ENCODE data around the gene DDX19B.
"Not testable (repeated sequence)": the region's sequence is repeated elsewhere in the genome, so short reads cannot be mapped to it uniquely, and the experiment has no call there.

DDX19B gene

DNA sequence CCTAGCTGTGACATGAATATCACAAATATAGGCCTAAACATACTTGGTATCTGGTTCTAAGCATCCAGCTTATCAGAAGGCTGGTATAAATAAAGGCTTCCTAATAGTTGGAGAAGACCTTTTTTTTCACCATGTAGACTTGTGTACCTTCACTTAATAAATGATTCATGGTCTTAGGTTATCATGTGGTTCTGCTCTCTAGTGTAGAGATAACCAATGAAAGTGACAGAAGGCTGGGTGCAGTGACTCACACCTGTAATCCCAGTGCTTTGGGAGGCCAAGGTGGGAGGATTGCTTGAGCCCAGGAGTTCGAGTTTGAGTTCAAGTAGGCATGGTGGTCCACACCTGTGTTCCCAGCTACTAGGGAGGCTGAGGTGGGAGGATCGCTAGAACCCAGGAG, 50.8 kb downstream of the DDX19B start:
- H3K36me3 ChIP-seq (ENCODE audit: insufficient read depth, low read length), result peaks cover 15% of the 10 kb centered on the region
- no peak overlapping the region for H3K27ac ChIP-seq (ENCODE audit: low read depth, low read length)
- H2AFZ ChIP-seq (ENCODE audit: low read length, unreplicated experiment), result no peak overlapping the region
- H3K79me2 ChIP-seq (ENCODE audit: control insufficient read depth, insufficient read depth, low read length, unreplicated experiment), result peaks cover 45% of the 10 kb centered on the region
- peaks cover 22% of the 10 kb centered on the region for H3K4me1 ChIP-seq (ENCODE audit: control insufficient read depth, insufficient read depth, low read length, unreplicated experiment)
- H3K4me3 ChIP-seq (ENCODE audit: low read depth, low read length), result peak overlapping the region; percentile 5; the same call in 1 of the 2 replicates
- no peaks in the 10 kb centered on the region for H3K27me3 ChIP-seq (ENCODE audit: insufficient read depth, low read length)

DNA sequence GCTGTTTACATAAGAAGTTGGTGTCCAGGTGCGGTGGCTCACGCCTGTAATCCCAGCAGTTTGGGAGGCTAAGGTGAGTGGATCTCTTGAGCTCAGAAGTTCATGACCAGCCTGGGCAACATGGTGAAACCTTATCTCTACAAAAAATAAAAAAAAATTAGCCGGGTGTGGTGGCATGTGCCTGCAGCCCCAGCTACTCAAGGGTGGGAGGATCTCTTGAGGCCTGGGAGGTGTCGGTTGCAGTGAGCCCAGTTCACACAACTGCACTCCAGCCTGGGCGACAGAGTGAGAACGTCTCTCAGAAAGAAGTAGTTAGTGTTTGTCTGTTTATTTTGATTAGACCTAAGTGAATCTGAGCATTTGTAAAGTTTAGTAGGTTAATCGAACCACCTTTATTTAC, 60.6 kb downstream of the DDX19B start:
- peaks cover 21% of the 10 kb centered on the region for H3K36me3 ChIP-seq (ENCODE audit: insufficient read depth, low read length)
- H3K4me1 ChIP-seq (ENCODE audit: control insufficient read depth, insufficient read depth, low read length, unreplicated experiment), result no peaks in the 10 kb centered on the region
- H3K27ac ChIP-seq (ENCODE audit: low read depth, low read length), result no peak overlapping the region
- no peak overlapping the region for H3K4me3 ChIP-seq (ENCODE audit: low read depth, low read length)
- no peaks in the 10 kb centered on the region for H3K27me3 ChIP-seq (ENCODE audit: insufficient read depth, low read length)
- H3K79me2 ChIP-seq (ENCODE audit: control insufficient read depth, insufficient read depth, low read length, unreplicated experiment), result no peaks in the 10 kb centered on the region
- no peak overlapping the region for H2AFZ ChIP-seq (ENCODE audit: low read length, unreplicated experiment)

DNA sequence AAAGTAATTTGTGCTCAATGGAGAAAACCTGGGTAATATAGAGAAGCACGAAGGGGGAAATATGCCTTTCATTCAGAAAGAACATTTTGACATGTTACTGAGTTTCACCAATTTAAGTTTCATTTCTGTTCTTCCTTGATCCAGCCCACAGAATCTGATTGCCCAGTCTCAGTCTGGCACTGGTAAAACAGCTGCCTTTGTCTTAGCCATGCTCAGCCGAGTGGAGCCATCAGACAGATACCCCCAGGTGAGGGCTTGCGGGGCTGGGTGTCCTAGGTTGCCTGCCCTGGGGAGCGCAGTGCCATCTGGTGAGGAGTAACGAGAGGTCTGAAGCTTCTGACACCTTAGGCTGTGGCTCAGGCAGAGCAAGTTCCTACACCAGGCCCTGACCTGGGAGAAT, 65.4 kb downstream of the DDX19B start:
- H3K79me2 ChIP-seq (ENCODE audit: control insufficient read depth, insufficient read depth, low read length, unreplicated experiment), result no peaks in the 10 kb centered on the region
- no peaks in the 10 kb centered on the region for H3K4me1 ChIP-seq (ENCODE audit: control insufficient read depth, insufficient read depth, low read length, unreplicated experiment)
- H2AFZ ChIP-seq (ENCODE audit: low read length, unreplicated experiment), result no peak overlapping the region
- H3K4me3 ChIP-seq (ENCODE audit: low read depth, low read length), result no peak overlapping the region
- H3K27ac ChIP-seq (ENCODE audit: low read depth, low read length), result no peak overlapping the region
- H3K27me3 ChIP-seq (ENCODE audit: insufficient read depth, low read length), result no peaks in the 10 kb centered on the region
- H3K36me3 ChIP-seq (ENCODE audit: insufficient read depth, low read length), result peaks cover 6% of the 10 kb centered on the region

DNA sequence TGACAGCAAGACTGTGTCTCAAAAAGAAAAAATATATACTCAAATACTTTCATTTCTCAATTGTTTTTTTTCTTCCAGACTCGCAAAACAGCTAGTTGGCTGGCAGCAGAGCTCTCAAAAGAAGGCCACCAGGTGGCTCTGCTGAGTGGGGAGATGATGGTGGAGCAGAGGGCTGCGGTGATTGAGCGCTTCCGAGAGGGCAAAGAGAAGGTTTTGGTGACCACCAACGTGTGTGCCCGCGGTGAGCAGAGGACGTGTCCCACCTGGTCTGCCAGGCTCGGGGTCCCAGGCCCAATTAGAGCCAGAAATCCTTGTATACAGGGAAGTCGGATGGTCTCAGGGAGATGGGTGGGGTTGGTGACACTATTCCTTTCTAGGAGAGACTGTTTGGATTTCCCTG, 71.2 kb downstream of the DDX19B start:
- not testable (repeated sequence) for H2AFZ ChIP-seq (ENCODE audit: low read length, unreplicated experiment); H3K27ac ChIP-seq (ENCODE audit: low read depth, low read length); H3K27me3 ChIP-seq (ENCODE audit: insufficient read depth, low read length); H3K79me2 ChIP-seq (ENCODE audit: control insufficient read depth, insufficient read depth, low read length, unreplicated experiment); H3K4me1 ChIP-seq (ENCODE audit: control insufficient read depth, insufficient read depth, low read length, unreplicated experiment); H3K4me3 ChIP-seq (ENCODE audit: low read depth, low read length); H3K36me3 ChIP-seq (ENCODE audit: insufficient read depth, low read length)

- Histone ChIP-seq H3K36me3 (ENCODE audit: insufficient read depth, low read length) (peaks cover 7% of the 10 kb centered on the region; the same call in 1 of the 2 replicates), H3K4me3 (ENCODE audit: low read depth, low read length) (no peak overlapping the region), H3K27ac (ENCODE audit: low read depth, low read length) (no peak overlapping the region), H3K27me3 (ENCODE audit: insufficient read depth, low read length) (no peaks in the 10 kb centered on the region), H3K79me2 (ENCODE audit: control insufficient read depth, insufficient read depth, low read length, unreplicated experiment) (no peaks in the 10 kb centered on the region), H3K4me1 (ENCODE audit: control insufficient read depth, insufficient read depth, low read length, unreplicated experiment) (no peaks in the 10 kb centered on the region), H2AFZ (ENCODE audit: low read length, unreplicated experiment) (no peak overlapping the region)
These were observed 71.9 kb downstream of the DDX19B start for GRCh38 chr16:70370924-70371323.

DNA sequence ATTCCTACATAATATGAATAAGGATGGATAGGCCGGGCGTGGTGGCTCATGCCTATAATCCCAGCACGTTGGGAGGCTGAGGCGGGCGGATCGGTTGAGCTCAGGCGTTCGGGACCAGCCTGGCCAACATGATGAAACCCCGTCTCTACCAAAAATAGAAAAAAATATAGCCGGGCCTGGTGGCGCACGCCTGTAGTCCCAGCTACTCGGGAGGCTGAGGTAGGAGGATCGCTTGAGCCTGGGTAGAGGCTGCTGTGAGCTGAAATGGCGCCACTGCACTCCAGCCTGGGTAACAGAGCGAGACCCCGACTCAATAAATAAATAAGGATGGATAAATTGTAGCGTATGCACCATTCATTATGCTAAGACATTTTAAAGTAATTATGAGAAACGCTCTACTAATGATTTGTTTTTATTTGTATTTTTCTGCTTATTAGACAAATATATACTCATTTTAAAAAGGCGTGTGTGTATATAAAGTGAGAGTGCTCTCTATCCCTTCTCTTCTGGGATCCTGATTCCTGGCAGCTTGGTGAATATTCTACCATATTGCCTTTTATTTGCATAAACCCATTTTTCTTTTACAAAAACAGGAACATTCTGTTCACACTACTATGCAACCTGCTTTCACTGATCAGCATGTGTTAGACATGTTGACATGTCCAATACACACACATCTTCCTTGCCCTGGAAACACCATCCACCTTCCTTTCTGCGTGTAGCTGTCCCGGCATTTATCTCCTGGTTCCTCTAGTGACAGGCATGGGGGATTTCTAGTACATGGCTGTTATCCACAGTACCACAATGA, 74.1 kb downstream of the DDX19B start:
- no peak overlapping the region for H2AFZ ChIP-seq (ENCODE audit: low read length, unreplicated experiment)
- H3K27ac ChIP-seq (ENCODE audit: low read depth, low read length), result no peak overlapping the region
- H3K4me3 ChIP-seq (ENCODE audit: low read depth, low read length), result no peak overlapping the region
- H3K27me3 ChIP-seq (ENCODE audit: insufficient read depth, low read length), result no peaks in the 10 kb centered on the region
- no peaks in the 10 kb centered on the region for H3K4me1 ChIP-seq (ENCODE audit: control insufficient read depth, insufficient read depth, low read length, unreplicated experiment)
- H3K36me3 ChIP-seq (ENCODE audit: insufficient read depth, low read length), result peaks cover 7% of the 10 kb centered on the region; the same call in 1 of the 2 replicates
- no peaks in the 10 kb centered on the region for H3K79me2 ChIP-seq (ENCODE audit: control insufficient read depth, insufficient read depth, low read length, unreplicated experiment)

- Histone ChIP-seq H3K27me3 (ENCODE audit: insufficient read depth, low read length) (no peaks in the 10 kb centered on the region), H2AFZ (ENCODE audit: low read length, unreplicated experiment) (no peak overlapping the region), H3K4me3 (ENCODE audit: low read depth, low read length) (no peak overlapping the region), H3K36me3 (ENCODE audit: insufficient read depth, low read length) (peaks cover 7% of the 10 kb centered on the region; the same call in 1 of the 2 replicates), H3K27ac (ENCODE audit: low read depth, low read length) (no peak overlapping the region), H3K4me1 (ENCODE audit: control insufficient read depth, insufficient read depth, low read length, unreplicated experiment) (no peaks in the 10 kb centered on the region), H3K79me2 (ENCODE audit: control insufficient read depth, insufficient read depth, low read length, unreplicated experiment) (no peaks in the 10 kb centered on the region)
These were observed 75.2 kb downstream of the DDX19B start for GRCh38 chr16:70374213-70374612.

DNA sequence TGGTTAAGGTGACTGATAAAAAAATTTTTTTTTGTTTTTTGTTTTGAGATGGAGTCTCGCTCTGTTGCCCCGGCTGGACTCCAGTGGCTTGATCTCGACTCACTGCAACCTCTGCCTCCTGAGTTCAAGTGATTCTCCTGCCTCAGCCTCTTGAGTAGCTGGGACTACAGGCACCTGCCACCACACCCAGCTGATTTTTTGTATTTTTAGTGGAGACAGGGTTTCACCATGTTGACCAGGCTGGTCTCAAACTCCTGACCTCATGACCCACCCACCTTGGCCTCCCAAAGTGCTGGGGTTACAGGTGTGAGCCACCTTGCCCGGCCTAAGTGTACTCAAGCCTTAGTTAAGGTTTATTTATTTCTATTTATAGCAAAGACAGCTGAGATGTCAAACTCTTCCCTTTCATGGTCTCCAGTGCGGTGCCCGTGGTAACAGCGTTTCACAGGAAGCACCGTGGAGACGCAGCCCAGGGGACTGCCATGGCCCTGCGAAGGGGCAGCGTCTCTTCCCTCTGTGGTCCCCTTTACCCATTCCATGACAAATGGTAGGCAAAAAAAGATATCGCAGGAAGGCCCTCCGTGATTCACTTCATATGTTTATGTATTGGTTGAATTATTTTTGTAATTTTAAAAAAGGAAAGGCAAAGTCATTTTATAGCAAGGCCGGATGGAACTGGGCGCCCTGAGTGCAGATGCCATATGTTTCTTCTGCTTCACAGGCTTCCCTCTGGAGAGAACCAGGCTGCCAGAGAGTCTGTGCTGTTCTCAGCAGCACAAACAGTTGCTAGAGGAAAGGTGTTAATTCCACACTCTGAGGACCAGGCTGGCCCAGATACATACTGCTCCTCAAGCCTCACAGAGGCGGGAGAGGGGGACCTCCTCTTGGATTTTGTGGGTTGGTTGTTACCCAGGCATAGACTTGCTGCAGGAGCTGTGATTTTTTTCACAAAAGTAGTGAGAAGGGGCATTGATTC, 76.9 kb downstream of the DDX19B start:
- Histone ChIP-seq H3K27me3 (ENCODE audit: insufficient read depth, low read length) (no peaks in the 10 kb centered on the region), H3K36me3 (ENCODE audit: insufficient read depth, low read length) (peaks cover 3% of the 10 kb centered on the region; the same call in 1 of the 2 replicates), H3K4me3 (ENCODE audit: low read depth, low read length) (no peak overlapping the region), H3K4me1 (ENCODE audit: control insufficient read depth, insufficient read depth, low read length, unreplicated experiment) (no peaks in the 10 kb centered on the region), H3K79me2 (ENCODE audit: control insufficient read depth, insufficient read depth, low read length, unreplicated experiment) (peaks cover 6% of the 10 kb centered on the region), H3K27ac (ENCODE audit: low read depth, low read length) (no peak overlapping the region), H2AFZ (ENCODE audit: low read length, unreplicated experiment) (no peak overlapping the region)

DNA sequence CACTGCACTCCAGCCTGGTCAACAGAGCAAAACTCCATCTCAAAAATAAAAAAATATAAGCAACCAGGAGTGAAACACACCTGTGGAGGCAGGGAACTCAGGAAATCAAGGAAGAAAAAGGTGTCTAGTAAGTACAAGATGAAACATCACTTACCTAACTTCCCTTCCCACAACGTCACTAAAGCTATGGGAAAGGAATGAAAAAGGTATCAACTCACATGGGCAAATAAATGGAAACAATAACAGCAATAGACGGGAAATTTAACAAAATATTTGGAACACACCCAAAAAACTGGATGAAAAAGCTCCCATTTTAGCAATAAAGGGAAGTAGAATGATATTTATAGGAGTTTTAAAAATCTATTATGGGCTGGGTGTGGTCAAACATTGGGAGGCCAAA, 78.8 kb downstream of the DDX19B start:
- peaks cover 3% of the 10 kb centered on the region; the same call in 1 of the 2 replicates for H3K36me3 ChIP-seq (ENCODE audit: insufficient read depth, low read length)
- H2AFZ ChIP-seq (ENCODE audit: low read length, unreplicated experiment), result no peak overlapping the region
- peaks cover 6% of the 10 kb centered on the region for H3K79me2 ChIP-seq (ENCODE audit: control insufficient read depth, insufficient read depth, low read length, unreplicated experiment)
- H3K4me3 ChIP-seq (ENCODE audit: low read depth, low read length), result no peak overlapping the region
- no peak overlapping the region for H3K27ac ChIP-seq (ENCODE audit: low read depth, low read length)
- H3K4me1 ChIP-seq (ENCODE audit: control insufficient read depth, insufficient read depth, low read length, unreplicated experiment), result no peaks in the 10 kb centered on the region
- H3K27me3 ChIP-seq (ENCODE audit: insufficient read depth, low read length), result no peaks in the 10 kb centered on the region

DNA sequence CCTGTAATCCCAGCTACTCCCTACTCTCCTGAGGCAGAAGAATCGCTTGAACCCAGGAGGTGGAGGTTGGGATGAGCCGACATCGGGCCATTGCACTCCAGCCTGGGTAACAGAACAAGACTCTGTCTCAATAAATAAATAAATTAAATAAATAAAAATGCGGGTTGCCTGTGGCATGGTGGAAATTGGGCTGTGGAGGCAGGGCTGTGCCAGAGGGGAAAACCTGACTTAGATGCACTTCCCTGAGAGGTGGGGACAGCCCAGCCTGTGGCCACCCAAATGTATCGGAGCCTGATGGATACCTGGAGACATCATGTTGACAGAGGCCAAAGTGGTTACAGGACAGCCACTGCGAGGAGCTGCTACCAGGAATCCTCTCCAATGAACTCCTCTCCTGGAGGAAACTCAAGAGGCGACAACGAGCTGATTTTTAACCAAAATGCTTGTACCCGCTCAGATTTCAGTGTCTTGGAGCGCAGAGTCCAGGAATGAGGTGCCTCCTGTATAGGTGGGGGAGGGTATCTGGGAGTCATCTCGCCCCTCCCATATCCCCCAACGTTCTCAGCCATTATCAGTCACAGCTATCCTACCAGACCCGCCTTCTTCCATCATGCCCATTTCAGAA, 80.0 kb downstream of the DDX19B start:
- no peak overlapping the region for H3K4me3 ChIP-seq (ENCODE audit: low read depth, low read length)
- peaks cover 6% of the 10 kb centered on the region for H3K79me2 ChIP-seq (ENCODE audit: control insufficient read depth, insufficient read depth, low read length, unreplicated experiment)
- H3K27me3 ChIP-seq (ENCODE audit: insufficient read depth, low read length), result no peaks in the 10 kb centered on the region
- H2AFZ ChIP-seq (ENCODE audit: low read length, unreplicated experiment), result no peak overlapping the region
- peaks cover 3% of the 10 kb centered on the region; the same call in 1 of the 2 replicates for H3K36me3 ChIP-seq (ENCODE audit: insufficient read depth, low read length)
- no peak overlapping the region for H3K27ac ChIP-seq (ENCODE audit: low read depth, low read length)
- H3K4me1 ChIP-seq (ENCODE audit: control insufficient read depth, insufficient read depth, low read length, unreplicated experiment), result no peaks in the 10 kb centered on the region
